Stomach (tissue), 4 donors: ENCODE data around the gene SCGB1C2.

ENCODE experiments used
- CTCF ChIP-seq, 7 experiments: fragments of 450-650 bp in 4 of 7; fragments of 200-600 bp in 3 of 7; sonication (generic) in 3 of 7; IDR thresholded peaks; one replicate each; pipeline ENCODE4 v1.5.1; 2016 to 2019; ENCODE audit warnings: antibody characterized with exemption in 7 of 7, control low read depth in 2 of 7, mild to moderate bottlenecking in 1 of 7
- POLR2A ChIP-seq, 4 donors: fragments of 450-650 bp; IDR thresholded peaks; one replicate each; pipeline ENCODE4 v1.6.1; 2016; ENCODE audit warnings: antibody characterized with exemption in 4 of 4, control low read depth in 2 of 4, mild to moderate bottlenecking in 1 of 4, moderate library complexity in 1 of 4

GRCh38 chr17:160336-160735 is 23.0 kb downstream of the SCGB1C2 start:
- TF ChIP-seq POLR2A (IDR thresholded peaks at IDR 0.05) (no peak), CTCF (IDR thresholded peaks at IDR 0.05) (no peak)
